ENCODE results near the gene BUB3.

Gene BUB3

DNA sequence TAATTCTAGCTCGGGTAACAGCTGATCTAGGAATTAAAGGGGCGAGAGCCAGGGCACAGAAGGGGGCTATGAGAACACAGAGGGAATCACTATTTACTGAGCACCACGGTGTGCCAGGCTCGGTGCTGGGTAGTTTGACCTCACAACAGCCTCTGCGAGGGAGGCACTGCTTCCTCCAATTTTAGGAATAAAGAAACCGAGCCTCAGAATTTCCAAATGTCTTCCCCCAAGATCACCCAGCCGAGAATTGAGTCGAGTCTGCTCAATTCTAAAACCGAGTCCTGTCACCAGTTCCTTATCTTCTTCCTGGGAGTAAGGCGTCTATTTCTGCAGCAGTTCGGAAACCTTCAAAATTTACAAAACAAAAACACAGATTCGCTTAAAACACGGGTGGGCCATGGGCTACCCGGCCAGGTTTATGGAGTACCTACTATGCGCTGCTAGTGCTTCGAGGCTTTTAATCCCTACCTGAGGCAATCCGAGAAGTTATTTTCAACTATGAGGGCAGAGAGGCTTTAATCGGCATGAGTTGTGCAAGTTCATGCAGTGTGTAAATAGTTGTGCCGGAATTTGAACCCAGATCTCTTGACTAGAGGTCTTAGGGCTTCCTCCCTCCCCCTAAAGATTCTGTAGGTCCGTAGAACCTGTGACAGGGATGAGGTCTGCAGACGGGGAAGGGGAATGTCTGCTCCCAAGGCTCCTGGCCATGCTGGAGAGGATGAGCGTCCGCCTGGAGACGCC is 7.1 kb upstream of the BUB3 start:
- TF ChIP-seq, protein P1, sequence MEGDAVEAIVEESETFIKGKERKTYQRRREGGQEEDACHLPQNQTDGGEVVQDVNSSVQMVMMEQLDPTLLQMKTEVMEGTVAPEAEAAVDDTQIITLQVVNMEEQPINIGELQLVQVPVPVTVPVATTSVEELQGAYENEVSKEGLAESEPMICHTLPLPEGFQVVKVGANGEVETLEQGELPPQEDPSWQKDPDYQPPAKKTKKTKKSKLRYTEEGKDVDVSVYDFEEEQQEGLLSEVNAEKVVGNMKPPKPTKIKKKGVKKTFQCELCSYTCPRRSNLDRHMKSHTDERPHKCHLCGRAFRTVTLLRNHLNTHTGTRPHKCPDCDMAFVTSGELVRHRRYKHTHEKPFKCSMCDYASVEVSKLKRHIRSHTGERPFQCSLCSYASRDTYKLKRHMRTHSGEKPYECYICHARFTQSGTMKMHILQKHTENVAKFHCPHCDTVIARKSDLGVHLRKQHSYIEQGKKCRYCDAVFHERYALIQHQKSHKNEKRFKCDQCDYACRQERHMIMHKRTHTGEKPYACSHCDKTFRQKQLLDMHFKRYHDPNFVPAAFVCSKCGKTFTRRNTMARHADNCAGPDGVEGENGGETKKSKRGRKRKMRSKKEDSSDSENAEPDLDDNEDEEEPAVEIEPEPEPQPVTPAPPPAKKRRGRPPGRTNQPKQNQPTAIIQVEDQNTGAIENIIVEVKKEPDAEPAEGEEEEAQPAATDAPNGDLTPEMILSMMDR (IDR thresholded peaks at IDR 0.05; ENCODE audit: insufficient read depth, low read depth, low read length, missing control alignments), result no peak
- DNase-seq (ENCODE audit: low read depth), result no peak
- H3K4me3 ChIP-seq (ENCODE audit: low read depth, low read length), result no peak overlapping the region

GRCh38 chr10:123147635-123148413 is 6.4 kb upstream of the BUB3 start, which contains the start of gene HMX2:
HMX2 (plus strand) TSS chr10:123148136; CDS start chr10:123148379, 243 bp downstream.
- DNase-seq (ENCODE audit: low read depth), result peak; percentile 56
- peak within 1 kb of the TSS; percentile 34 for H3K4me3 ChIP-seq (ENCODE audit: low read depth, low read length)
- TF ChIP-seq, protein P1 (IDR thresholded peaks at IDR 0.05; ENCODE audit: insufficient read depth, low read depth, low read length, missing control alignments), result no peak

- no peak for DNase-seq (ENCODE audit: low read depth)
- TF ChIP-seq, protein P1 (IDR thresholded peaks at IDR 0.05; ENCODE audit: insufficient read depth, low read depth, low read length, missing control alignments), result no peak
- H3K4me3 ChIP-seq (ENCODE audit: low read depth, low read length), result peak overlapping the region; percentile 34
Observed at GRCh38 chr10:123148414-123149161, 5.6 kb upstream of the BUB3 start.

GRCh38 chr10:123149162-123149567 is 5.0 kb upstream of the BUB3 start:
- no peak overlapping the region; the same call in 1 of the 2 replicates for H3K4me3 ChIP-seq (ENCODE audit: low read depth, low read length)
- TF ChIP-seq, protein P1 (IDR thresholded peaks at IDR 0.05; ENCODE audit: insufficient read depth, low read depth, low read length, missing control alignments), result no peak
- DNase-seq (ENCODE audit: low read depth), result no peak

GRCh38 chr10:123149568-123150270 is 4.5 kb upstream of the BUB3 start:
- DNase-seq (ENCODE audit: low read depth), result no peak
- TF ChIP-seq, protein P1 (IDR thresholded peaks at IDR 0.05; ENCODE audit: insufficient read depth, low read depth, low read length, missing control alignments), result no peak
- H3K4me3 ChIP-seq (ENCODE audit: low read depth, low read length), result no peak overlapping the region

DNA sequence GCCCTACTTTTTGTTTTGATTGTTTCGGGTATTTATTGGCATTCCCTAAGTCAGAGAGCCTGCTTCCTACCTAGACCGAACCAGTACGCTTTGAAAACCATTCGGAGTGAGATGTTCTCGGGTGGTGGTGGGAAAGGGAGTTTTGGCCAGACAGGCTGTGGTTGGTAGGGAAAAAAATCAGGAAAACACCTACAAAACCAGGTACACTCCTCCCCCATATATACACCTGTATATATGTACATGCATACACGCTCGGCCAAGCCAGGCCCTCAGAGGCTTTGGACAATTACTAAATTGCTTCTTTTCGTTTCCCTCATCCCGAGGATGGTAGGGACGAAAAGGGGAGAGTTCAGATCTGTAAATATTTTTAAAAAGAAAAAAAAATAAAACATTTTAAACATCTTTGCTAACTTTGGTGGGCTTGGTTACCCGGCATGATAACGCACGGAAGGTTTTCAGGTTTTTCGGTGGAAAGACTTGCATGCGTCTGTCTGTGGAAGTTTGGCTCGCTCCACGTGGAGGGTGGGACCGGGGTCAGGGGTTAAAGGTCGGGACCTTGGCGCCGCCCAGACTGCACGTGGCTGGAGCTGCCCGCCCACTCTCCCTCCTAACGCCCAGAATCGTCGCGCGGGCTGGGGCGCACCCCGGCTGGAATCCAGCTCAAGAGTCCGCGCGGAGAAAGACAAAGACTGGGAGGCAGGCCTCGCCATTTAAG is 3.8 kb upstream of the BUB3 start:
- DNase-seq (ENCODE audit: low read depth), result no peak

More for the DNA sequence above, 3.8 kb upstream of the BUB3 start:
- TF ChIP-seq, protein P1 (IDR thresholded peaks at IDR 0.05; ENCODE audit: insufficient read depth, low read depth, low read length, missing control alignments), result no peak
- H3K4me3 ChIP-seq (ENCODE audit: low read depth, low read length), result peak overlapping the region; percentile 41
